ENCODE data around the gene CD2AP. TPM values are rescaled to one million over a fixed set of nuclear protein-coding genes. Genes with fewer than 3 reads are reported as not detected.
"Not testable (repeated sequence)": the region's sequence is repeated elsewhere in the genome, so short reads cannot be mapped to it uniquely, and the experiment has no call there.

The CD2AP gene
- total RNA-seq, 1 donor from 2014 or later: 47.8 TPM

DNA sequence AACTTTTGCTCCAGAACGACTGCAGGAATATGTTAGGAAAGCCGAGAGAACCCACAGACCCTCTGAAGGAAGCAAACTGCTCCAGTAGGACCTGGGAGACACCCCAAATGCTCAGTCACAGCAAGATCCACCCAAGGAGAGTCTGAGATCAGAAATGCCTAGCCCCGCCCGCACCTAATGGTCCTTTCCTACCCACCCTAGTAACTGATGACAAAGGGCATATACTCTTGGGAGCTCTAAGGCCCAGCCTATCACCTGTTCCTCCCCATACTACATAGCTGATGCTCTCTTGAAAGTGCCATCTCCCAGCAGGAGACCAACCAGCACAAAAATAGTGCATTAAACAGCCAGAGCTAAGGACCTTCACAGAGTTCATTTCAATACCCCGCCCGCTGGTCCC is 67.6 kb downstream of the CD2AP start:
- Histone ChIP-seq H3K27me3 (ENCODE audit: control insufficient read depth, insufficient read depth, low read length) (no peaks in the 10 kb centered on the region), H3K36me3 (ENCODE audit: control insufficient read depth, insufficient read depth, low read length) (peaks cover 3% of the 10 kb centered on the region), H3K4me3 (ENCODE audit: low read depth, low read length) (no peak overlapping the region)
- DNase-seq (ENCODE audit: low read depth): no peak
- TF ChIP-seq, protein P1, sequence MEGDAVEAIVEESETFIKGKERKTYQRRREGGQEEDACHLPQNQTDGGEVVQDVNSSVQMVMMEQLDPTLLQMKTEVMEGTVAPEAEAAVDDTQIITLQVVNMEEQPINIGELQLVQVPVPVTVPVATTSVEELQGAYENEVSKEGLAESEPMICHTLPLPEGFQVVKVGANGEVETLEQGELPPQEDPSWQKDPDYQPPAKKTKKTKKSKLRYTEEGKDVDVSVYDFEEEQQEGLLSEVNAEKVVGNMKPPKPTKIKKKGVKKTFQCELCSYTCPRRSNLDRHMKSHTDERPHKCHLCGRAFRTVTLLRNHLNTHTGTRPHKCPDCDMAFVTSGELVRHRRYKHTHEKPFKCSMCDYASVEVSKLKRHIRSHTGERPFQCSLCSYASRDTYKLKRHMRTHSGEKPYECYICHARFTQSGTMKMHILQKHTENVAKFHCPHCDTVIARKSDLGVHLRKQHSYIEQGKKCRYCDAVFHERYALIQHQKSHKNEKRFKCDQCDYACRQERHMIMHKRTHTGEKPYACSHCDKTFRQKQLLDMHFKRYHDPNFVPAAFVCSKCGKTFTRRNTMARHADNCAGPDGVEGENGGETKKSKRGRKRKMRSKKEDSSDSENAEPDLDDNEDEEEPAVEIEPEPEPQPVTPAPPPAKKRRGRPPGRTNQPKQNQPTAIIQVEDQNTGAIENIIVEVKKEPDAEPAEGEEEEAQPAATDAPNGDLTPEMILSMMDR (IDR thresholded peaks at IDR 0.05; ENCODE audit: insufficient read depth, low read length, poor library complexity, severe bottlenecking): no peak

DNA sequence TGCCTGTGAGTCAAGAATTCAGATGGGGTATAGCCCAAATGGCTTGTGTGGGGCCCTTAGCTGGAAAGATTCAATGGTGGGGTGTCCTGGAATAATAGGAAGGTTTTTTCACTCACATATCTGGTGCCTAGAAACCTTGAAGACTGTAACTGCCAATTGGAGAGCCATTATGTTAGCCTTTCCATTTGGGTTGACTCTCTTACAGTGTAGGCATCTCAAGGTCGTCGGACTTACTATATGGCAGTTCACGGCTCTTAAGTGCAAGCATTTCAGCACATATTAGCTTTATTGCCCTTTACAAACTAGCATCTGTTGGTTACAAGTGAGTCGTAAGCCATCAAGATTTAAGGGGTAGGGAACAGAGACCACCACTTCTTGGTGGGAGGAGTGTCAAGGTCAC is 74.1 kb downstream of the CD2AP start:
- TF ChIP-seq, protein P1 (IDR thresholded peaks at IDR 0.05; ENCODE audit: insufficient read depth, low read length, poor library complexity, severe bottlenecking): no peak
- DNase-seq (ENCODE audit: low read depth): no peak
- no peak overlapping the region for H3K4me3 ChIP-seq (ENCODE audit: low read depth, low read length)

DNA sequence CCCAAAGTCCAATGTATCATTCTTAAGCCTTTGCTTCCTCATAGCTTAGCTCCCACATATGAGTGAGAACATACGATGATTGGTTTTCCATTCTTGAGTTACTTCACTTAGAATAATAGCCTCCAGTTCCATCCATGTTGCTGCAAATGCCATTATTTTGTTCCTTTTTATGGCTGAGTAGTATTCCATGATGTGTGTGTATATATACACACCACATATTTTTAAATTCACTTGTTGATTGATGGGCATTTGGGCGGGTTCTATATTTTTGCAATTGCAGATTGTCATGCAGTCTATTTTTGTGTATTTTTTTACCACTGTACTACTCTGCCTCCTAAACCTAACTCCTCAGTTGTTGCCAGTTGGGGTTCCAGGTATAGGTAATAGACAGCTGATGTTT is 74.7 kb downstream of the CD2AP start:
- no peaks in the 10 kb centered on the region for H3K27me3 ChIP-seq (ENCODE audit: control insufficient read depth, insufficient read depth, low read length)
- TF ChIP-seq, protein P1 (IDR thresholded peaks at IDR 0.05; ENCODE audit: insufficient read depth, low read length, poor library complexity, severe bottlenecking): no peak
- H3K4me3 ChIP-seq (ENCODE audit: low read depth, low read length): no peak overlapping the region
- no peak for DNase-seq (ENCODE audit: low read depth)
- H3K36me3 ChIP-seq (ENCODE audit: control insufficient read depth, insufficient read depth, low read length): no peaks in the 10 kb centered on the region

More for the DNA sequence above, 74.1 kb downstream of the CD2AP start:
- Histone ChIP-seq H3K27me3 (ENCODE audit: control insufficient read depth, insufficient read depth, low read length) (no peaks in the 10 kb centered on the region), H3K36me3 (ENCODE audit: control insufficient read depth, insufficient read depth, low read length) (no peaks in the 10 kb centered on the region)

DNA sequence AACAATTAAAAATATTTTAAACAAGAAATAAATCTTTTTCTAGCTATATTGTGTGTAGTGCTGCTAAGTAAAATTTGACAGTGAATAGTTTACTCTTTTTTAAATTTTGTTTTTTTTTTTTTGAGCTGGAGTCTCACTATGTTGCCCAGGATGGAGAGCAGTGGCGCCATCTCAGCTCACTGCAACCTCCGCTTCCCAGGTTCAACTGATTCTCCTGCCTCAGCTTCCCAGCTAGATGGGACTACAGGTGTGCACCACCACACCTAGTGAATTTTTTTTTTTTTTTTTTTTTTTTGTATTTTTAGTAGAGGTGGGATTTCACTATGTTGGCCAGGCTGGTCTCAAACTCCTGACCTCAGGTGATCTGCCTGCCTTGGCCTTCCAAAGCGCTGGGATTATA is 75.7 kb downstream of the CD2AP start:
- not testable (repeated sequence) for H3K36me3 ChIP-seq (ENCODE audit: control insufficient read depth, insufficient read depth, low read length); DNase-seq (ENCODE audit: low read depth); H3K27me3 ChIP-seq (ENCODE audit: control insufficient read depth, insufficient read depth, low read length); H3K4me3 ChIP-seq (ENCODE audit: low read depth, low read length)

DNA sequence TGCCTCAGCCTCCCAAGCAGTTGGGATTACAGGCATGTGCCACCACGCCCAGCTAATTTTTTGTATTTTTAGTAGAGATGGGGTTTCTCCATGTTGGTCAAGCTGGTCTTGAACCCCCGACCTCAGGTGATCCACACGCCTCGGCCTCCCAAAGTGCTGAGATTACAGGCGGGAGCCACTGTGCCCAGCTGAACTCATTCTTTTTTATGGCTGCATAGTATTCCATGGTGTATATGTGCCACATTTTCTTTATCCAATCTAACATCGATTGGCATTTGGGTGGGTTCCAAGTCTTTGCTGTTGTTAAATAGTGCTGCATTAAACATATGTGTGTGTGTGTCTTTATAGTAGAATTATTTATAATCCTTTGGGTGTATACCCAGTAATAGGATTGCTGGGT is 78.9 kb downstream of the CD2AP start:
- DNase-seq (ENCODE audit: low read depth); H3K4me3 ChIP-seq (ENCODE audit: low read depth, low read length); H3K27me3 ChIP-seq (ENCODE audit: control insufficient read depth, insufficient read depth, low read length): not testable (repeated sequence)

DNA sequence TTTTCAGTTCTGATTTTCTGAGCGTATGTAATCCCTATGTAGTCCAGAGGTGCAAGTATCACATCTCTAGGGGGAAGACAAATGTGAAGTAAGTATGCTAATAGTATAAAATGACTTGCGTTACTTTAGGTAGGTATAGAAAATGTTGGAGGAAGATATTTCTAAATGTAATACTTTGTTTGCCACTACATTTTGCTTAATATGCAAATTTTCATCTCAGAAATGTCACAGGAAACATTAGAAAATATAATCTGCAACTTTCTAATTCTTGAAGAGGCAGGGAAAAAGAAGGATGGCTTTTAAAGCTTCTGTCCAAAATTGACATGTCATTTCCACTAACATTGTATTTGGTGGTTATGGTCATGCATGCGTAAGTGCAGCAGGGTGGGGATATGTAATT is 85.6 kb downstream of the CD2AP start:
- H3K36me3 ChIP-seq (ENCODE audit: control insufficient read depth, insufficient read depth, low read length): no peaks in the 10 kb centered on the region
- DNase-seq (ENCODE audit: low read depth): no peak
- no peak overlapping the region for H3K4me3 ChIP-seq (ENCODE audit: low read depth, low read length)
- TF ChIP-seq, protein P1 (IDR thresholded peaks at IDR 0.05; ENCODE audit: insufficient read depth, low read length, poor library complexity, severe bottlenecking): no peak
- no peaks in the 10 kb centered on the region for H3K27me3 ChIP-seq (ENCODE audit: control insufficient read depth, insufficient read depth, low read length)

More for the DNA sequence above, 78.9 kb downstream of the CD2AP start:
- not testable (repeated sequence) for H3K36me3 ChIP-seq (ENCODE audit: control insufficient read depth, insufficient read depth, low read length)

DNA sequence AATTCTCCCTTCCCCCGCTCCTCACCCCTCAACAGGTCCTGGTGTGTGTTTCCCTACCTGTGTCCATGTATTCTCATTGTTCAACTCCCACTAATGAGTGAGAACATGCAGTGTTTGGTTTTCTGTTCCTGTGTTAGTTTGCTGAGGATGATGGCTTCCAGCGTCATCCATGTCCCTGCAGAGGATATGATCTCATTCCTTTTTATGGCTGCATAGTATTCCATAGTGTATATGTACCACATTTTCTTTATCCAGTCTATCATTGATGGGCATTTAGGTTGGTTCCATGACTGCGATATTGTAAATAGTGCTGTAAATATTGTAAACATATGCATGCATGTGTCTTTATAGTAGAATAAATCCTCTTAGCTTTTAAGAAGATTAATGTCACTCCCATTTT is 89.0 kb downstream of the CD2AP start:
- not testable (repeated sequence) for DNase-seq (ENCODE audit: low read depth); H3K36me3 ChIP-seq (ENCODE audit: control insufficient read depth, insufficient read depth, low read length); H3K27me3 ChIP-seq (ENCODE audit: control insufficient read depth, insufficient read depth, low read length); H3K4me3 ChIP-seq (ENCODE audit: low read depth, low read length)
